Stimulated activated CD4-positive, alpha-beta T cell treated with anti-CD3 and anti-CD28 coated beads, Interleukin-12 subunit alpha, Interleukin-12 subunit beta, amount 100 ng/mL, for 48 hours (primary cell): Measurements from ENCODE around the gene CUL2.
A peak's percentile ranks its signal among the peaks of the same experiment; 100 is the strongest.
"Not testable (repeated sequence)": the region's sequence is repeated elsewhere in the genome, so short reads cannot be mapped to it uniquely, and the experiment has no call there.

Experiments
- DNase-seq, 3 donors: peaks; one replicate each; pipeline ENCODE4 v3.0.0-alpha.2; 2020; ENCODE audit warnings: low read depth in 2 of 3, low spot score in 1 of 3

The CUL2 gene

GRCh38 chr10:35020481-35020880 is 69.7 kb downstream of the CUL2 start:
- DNase-seq: no peak

- no peak for DNase-seq
Observed at GRCh38 chr10:35019041-35020024, 70.8 kb downstream of the CUL2 start.

GRCh38 chr10:35017608-35018007 is 72.5 kb downstream of the CUL2 start:
- DNase-seq: no peak

- DNase-seq: no peak
Observed at GRCh38 chr10:35015843-35016408, 74.2 kb downstream of the CUL2 start.

- no peak for DNase-seq
Observed at GRCh38 chr10:35012781-35013180, 77.4 kb downstream of the CUL2 start.

GRCh38 chr10:35011771-35012191 is 78.4 kb downstream of the CUL2 start:
- no peak for DNase-seq

- DNase-seq: no peak
Observed at GRCh38 chr10:35007858-35008301, 82.3 kb downstream of the CUL2 start.

- DNase-seq: no peak
Observed at GRCh38 chr10:35006836-35007235, 83.3 kb downstream of the CUL2 start.

GRCh38 chr10:35005868-35006267 is 84.3 kb downstream of the CUL2 start:
- DNase-seq: no peak

GRCh38 chr10:35004651-35005050 is 85.5 kb downstream of the CUL2 start:
- no peak for DNase-seq

- DNase-seq: no peak
Observed at GRCh38 chr10:35003906-35004305, 86.2 kb downstream of the CUL2 start.

GRCh38 chr10:35000936-35001335 is 89.2 kb downstream of the CUL2 start:
- DNase-seq: no peak

- DNase-seq: no peak
Observed at GRCh38 chr10:34999532-34999931, 90.6 kb downstream of the CUL2 start.

GRCh38 chr10:34998940-34999339 is 91.2 kb downstream of the CUL2 start:
- no peak for DNase-seq

GRCh38 chr10:34996843-34997242 is 93.3 kb downstream of the CUL2 start:
- DNase-seq: no peak

- DNase-seq: no peak
Observed at GRCh38 chr10:34995925-34996324, 94.2 kb downstream of the CUL2 start.

GRCh38 chr10:34994565-34995142 is 95.5 kb downstream of the CUL2 start:
- DNase-seq: peak; percentile 24 to 64 (median 25)

GRCh38 chr10:34993782-34994181 is 96.4 kb downstream of the CUL2 start:
- DNase-seq: no peak

- not testable (repeated sequence) for DNase-seq
Observed at GRCh38 chr10:34991117-34991516, 99.0 kb downstream of the CUL2 start.

GRCh38 chr10:34988397-34989067 is 101.6 kb downstream of the CUL2 start:
- DNase-seq: no peak

GRCh38 chr10:34985823-34986222 is 104.3 kb downstream of the CUL2 start:
- no peak for DNase-seq
